Measurements from ENCODE around the gene TPRA1.

- TF ChIP-seq CTCF (IDR thresholded peaks at IDR 0.05) (no peak), POLR2A (IDR thresholded peaks at IDR 0.05) (no peak)
These were observed 18.3 kb downstream of the TPRA1 start for GRCh38 chr3:127572186-127572585.

All from adrenal gland (tissue), 5 donors.